Left lung (tissue), 10 donors: Measurements from ENCODE around the gene OLIG1. TPM values are rescaled to one million over a fixed set of nuclear protein-coding genes. Genes with fewer than 3 reads are reported as not detected.

Source experiments
- ATAC-seq: fragments of 200-7000 bp; cut with Tn5 transposase; one replicate; pipeline ENCODE4 v1.9.1; 2020; ENCODE audit warnings: moderate library complexity
- DNase-seq, 4 donors: peaks; one replicate each; pipeline ENCODE4 v3.0.0-alpha.2; 2013 to 2020
- H3K27ac ChIP-seq, 2 donors: fragments of 200-600 bp; sonication (generic) in 1 of 2; one replicate each; pipeline versions ENCODE4 v1.5.0 to v1.8.0; 2020 to 2021
- H3K27me3 ChIP-seq, 2 donors: fragments of 200-600 bp; sonication (generic) in 1 of 2; one replicate each; pipeline versions ENCODE4 v1.5.0 to v1.8.0; 2020 to 2021
- H3K36me3 ChIP-seq, 2 donors: fragments of 200-600 bp; sonication (generic) in 1 of 2; one replicate each; pipeline versions ENCODE4 v1.5.0 to v1.8.0; 2020 to 2021
- H3K4me1 ChIP-seq, 2 donors: fragments of 200-600 bp; one replicate each; pipeline ENCODE4 v1.8.0; 2021
- H3K4me3 ChIP-seq, 2 donors: fragments of 200-600 bp; sonication (generic) in 1 of 2; one replicate each; pipeline versions ENCODE4 v1.5.0 to v1.8.0; 2020 to 2021; ENCODE audit warnings: mild to moderate bottlenecking in 1 of 2
- H3K9me3 ChIP-seq, 2 donors: fragments of 200-600 bp; sonication (generic) in 1 of 2; one replicate each; pipeline versions ENCODE4 v1.5.0 to v1.8.0; 2020 to 2021
- intact Hi-C, 2 donors: fragments of 100-400 bp; cut with DNase I; formaldehyde crosslinking; loops; one replicate each; pipeline versions ENCODE4 v1.11.2 to v1.14.2; 2022
- polyA plus RNA-seq, 6 donors: library from polyadenylated mRNA; unstranded; fragments of 120-200 nt; gene quantifications; one replicate each; pipeline ENCODE4 v1.2.1, GENCODE V29; 2013; ENCODE audit not compliant: insufficient read length in 6 of 6
- total RNA-seq, 2 donors: library from RNA; stranded (reverse); fragmentation: NEBNext Ultra II Directional; extraction: Animal tissue kit (Norgen Biotek cat#: 25700); gene quantifications; one replicate each; pipeline ENCODE4 v1.2.1, GENCODE V29; 2021
- TF ChIP-seq, protein P1 (sequence below), 2 donors: fragments of 200-600 bp; sonication (generic) in 1 of 2; IDR thresholded peaks; one replicate each; pipeline versions ENCODE4 v1.5.0 to v1.8.0; 2021; ENCODE audit warnings: antibody characterized with exemption in 2 of 2
- donor health status: DM: no; HTN: yes; CAD: no.
- donor health status: DM: no; HTN: no; CAD: no.

The OLIG1 gene
- total and polyA plus RNA-seq, 8 donors = 0.06 to 4.2 (median 0.16) TPM; not detected in 1

DNA sequence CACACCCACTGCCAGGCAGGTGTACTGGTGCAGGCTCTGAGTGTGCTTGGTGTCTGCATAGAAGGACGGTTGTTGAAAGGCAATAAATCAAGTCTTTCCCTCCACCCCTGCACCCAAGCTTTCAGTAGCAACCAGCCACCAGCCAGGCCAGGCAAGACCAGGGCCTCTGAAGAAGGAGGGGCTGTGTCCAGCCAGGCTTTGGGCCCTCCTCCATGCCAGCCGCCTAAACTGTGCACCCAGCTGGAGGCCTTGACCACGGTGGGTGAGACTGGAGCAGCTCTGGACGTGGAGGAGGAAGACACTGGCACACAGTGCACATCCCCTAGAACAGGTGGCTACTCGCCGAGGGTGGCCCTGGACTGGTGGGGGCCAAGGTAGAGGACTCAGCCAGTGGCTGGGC, 39.3 kb upstream of the OLIG1 start:
- no peaks in the 10 kb centered on the region for H3K9me3 ChIP-seq
- intact Hi-C loops = no loop called here
- H3K27ac ChIP-seq = no peak overlapping the region
- H3K4me1 ChIP-seq = peaks cover 0 to 54% of the 10 kb centered on the region in 2 donors
- no peak overlapping the region for H3K4me3 ChIP-seq
- peaks cover 89 to 100% of the 10 kb centered on the region in 2 donors for H3K27me3 ChIP-seq
- TF ChIP-seq, protein P1, sequence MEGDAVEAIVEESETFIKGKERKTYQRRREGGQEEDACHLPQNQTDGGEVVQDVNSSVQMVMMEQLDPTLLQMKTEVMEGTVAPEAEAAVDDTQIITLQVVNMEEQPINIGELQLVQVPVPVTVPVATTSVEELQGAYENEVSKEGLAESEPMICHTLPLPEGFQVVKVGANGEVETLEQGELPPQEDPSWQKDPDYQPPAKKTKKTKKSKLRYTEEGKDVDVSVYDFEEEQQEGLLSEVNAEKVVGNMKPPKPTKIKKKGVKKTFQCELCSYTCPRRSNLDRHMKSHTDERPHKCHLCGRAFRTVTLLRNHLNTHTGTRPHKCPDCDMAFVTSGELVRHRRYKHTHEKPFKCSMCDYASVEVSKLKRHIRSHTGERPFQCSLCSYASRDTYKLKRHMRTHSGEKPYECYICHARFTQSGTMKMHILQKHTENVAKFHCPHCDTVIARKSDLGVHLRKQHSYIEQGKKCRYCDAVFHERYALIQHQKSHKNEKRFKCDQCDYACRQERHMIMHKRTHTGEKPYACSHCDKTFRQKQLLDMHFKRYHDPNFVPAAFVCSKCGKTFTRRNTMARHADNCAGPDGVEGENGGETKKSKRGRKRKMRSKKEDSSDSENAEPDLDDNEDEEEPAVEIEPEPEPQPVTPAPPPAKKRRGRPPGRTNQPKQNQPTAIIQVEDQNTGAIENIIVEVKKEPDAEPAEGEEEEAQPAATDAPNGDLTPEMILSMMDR (IDR thresholded peaks at IDR 0.05) = no peak
- H3K36me3 ChIP-seq = no peaks in the 10 kb centered on the region
- ATAC-seq (no peak), DNase-seq (no peak)

DNA sequence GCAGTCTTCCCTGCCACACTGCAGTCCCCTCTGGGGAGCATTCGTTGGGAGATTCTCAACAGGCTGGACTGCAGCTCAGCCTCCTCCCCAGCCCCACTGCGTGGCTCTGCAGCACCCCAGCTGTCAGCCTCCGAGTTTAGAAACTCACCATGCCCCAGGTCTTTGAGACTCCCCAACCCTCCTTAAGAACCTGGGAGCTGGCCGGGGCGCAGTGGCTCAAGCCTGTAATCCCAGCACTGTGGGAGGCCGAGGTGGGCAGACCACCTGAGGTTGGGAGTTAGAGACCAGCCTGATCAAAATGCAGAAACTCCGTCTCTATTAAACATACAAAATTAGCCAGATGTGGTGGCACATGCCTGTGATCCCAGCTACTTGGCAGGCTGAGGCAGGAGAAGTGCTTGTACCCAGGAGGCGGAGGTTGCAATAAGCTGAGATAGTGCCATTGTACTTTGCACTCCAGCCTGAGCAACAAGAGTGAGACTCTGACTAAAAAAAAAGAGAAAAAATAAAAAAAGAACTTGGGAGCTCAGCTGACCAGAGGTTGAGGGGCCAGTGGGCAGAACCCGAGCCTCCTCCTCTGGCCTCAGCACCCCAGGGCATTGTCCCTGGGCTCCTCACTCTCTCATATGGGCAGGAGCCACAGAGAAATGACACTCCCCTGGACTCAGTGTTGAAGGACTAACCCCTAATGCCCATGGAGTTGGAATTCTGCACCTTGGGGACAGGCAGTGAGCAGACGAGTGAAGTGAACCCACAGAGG, 38.6 kb upstream of the OLIG1 start:
- ATAC-seq (no peak), DNase-seq (no peak)
- TF ChIP-seq, protein P1 (IDR thresholded peaks at IDR 0.05) = no peak
- Histone ChIP-seq H3K4me1 (peaks cover 0 to 54% of the 10 kb centered on the region in 2 donors), H3K27me3 (peaks cover 82 to 99% of the 10 kb centered on the region in 2 donors), H3K36me3 (no peaks in the 10 kb centered on the region), H3K27ac (no peak overlapping the region), H3K4me3 (no peak overlapping the region), H3K9me3 (no peaks in the 10 kb centered on the region)
- intact Hi-C loops = no loop called here

DNA sequence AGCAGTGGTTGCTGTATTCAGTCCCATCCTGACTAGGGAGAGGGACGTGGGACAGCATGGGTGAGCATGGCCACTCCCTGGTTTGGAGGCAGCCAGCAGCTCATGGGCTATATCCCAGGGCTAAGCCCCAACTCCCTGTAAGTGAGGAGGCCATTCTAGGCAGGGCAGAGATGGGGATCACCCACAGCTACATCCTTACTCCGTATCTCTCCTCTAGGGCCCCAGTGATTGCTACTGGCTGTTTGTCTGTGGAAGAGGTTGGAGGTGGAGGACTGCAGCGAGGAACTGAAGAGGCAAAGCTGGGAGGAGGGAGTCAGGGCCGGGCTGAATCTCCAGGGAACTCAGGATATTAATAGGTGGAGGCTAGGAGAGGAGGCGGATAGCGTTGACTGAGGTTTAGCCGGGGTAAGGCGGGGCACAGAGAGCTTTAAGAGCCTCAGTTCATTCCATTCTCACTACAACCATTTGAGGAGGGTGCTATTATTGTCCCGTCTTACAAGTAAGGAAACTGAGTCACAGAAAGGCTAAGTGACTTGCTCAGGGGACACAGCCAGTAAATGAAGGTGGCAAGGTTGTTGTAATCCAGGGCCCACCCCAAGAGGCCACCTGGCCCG, 37.4 kb upstream of the OLIG1 start:
- H3K4me1 ChIP-seq = peaks cover 0 to 54% of the 10 kb centered on the region in 2 donors
- no peak overlapping the region for H3K27ac ChIP-seq
- DNase-seq = no peak
- ATAC-seq = no peak
- TF ChIP-seq, protein P1 (IDR thresholded peaks at IDR 0.05) = no peak
- H3K27me3 ChIP-seq = peaks cover 70 to 96% of the 10 kb centered on the region in 2 donors
- no peaks in the 10 kb centered on the region for H3K9me3 ChIP-seq
- intact Hi-C loops = no loop called here
- H3K4me3 ChIP-seq = no peak overlapping the region
- no peaks in the 10 kb centered on the region for H3K36me3 ChIP-seq

DNA sequence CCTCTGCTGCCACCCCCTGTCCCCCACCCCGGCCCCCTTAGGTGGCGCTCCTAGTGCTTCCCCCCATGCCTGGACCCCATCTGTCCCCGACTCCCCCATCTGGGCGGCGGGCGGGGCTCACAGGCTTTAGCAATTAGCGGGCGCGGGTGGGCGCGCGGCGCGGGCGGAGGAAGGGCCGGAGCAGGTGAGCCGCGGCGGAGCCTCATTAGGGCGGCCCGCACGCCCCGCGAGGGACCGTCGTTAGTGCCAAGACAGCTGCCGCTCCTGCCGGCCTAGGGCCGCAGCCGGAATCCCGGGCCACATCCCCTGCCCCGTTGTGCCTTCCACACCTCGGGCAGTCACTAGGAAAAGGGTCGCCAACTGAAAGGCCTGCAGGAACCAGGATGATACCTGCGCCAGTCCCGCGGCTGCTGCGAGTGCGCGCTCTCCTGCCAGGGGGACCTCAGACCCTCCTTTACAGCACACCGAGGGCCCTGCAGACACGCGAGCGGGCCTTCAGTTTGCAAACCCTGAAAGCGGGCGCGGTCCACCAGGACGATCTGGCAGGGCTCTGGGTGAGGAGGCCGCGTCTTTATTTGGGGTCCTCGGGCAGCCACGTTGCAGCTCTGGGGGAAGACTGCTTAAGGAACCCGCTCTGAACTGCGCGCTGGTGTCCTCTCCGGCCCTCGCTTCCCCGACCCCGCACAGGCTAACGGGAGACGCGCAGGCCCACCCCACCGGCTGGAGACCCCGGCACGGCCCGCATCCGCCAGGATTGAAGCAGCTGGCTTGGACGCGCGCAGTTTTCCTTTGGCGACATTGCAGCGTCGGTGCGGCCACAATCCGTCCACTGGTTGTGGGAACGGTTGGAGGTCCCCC, 36.6 kb upstream of the OLIG1 start:
- Histone ChIP-seq H3K4me3 (no peak overlapping the region), H3K36me3 (no peaks in the 10 kb centered on the region), H3K27me3 (peaks cover 62 to 88% of the 10 kb centered on the region in 2 donors), H3K27ac (no peak overlapping the region), H3K4me1 (peaks cover 0 to 46% of the 10 kb centered on the region in 2 donors), H3K9me3 (no peaks in the 10 kb centered on the region)
- intact Hi-C loops = no loop called here
- TF ChIP-seq, protein P1 (IDR thresholded peaks at IDR 0.05) = no peak
- DNase-seq = no peak
- ATAC-seq = no peak
